Keratinocyte (primary cell): ENCODE measurements around the gene ZNF214. TPM values are rescaled to one million over a fixed set of nuclear protein-coding genes. Genes with fewer than 3 reads are reported as not detected.

Experiments used
- DNase-seq: peaks from one replicate; pipeline ENCODE4 v3.0.0-alpha.2; 2011; ENCODE audit warnings: low read depth, missing footprints, low spot score
- FAIRE-seq: peaks from 2 replicates; lab custom pipeline; 2011; peaks lifted over from hg19 to GRCh38; lab: Jason Lieb, UNC
- H2AFZ ChIP-seq: 2 replicates; pipeline ENCODE4 v1.6.0; 2012; ENCODE audit warnings: low read length, control low read depth, inconsistent platforms; ENCODE audit not compliant: control insufficient read depth
- H3K27ac ChIP-seq: 2 replicates; pipeline ENCODE4 v1.5.1; 2011; ENCODE audit warnings: low read length; ENCODE audit not compliant: control insufficient read depth, insufficient read depth
- H3K27me3 ChIP-seq: 3 replicates; pipeline ENCODE4 v1.6.0; 2011; ENCODE audit warnings: low read length; ENCODE audit not compliant: control insufficient read depth, insufficient read depth; ENCODE audit errors: extremely low read depth
- H3K36me3 ChIP-seq, 2 experiments: 2 replicates in 1 of 2; 3 replicates in 1 of 2; pipeline ENCODE4 v1.5.1; 2011; ENCODE audit warnings: low read length in 2 of 2, mild to moderate bottlenecking in 1 of 2; ENCODE audit not compliant: control insufficient read depth in 2 of 2, insufficient read depth in 2 of 2; ENCODE audit errors: extremely low read depth in 1 of 2
- H3K4me1 ChIP-seq: 3 replicates; pipeline ENCODE4 v1.5.1; 2011; ENCODE audit warnings: low read length; ENCODE audit not compliant: control insufficient read depth, insufficient read depth; ENCODE audit errors: extremely low read depth
- H3K4me2 ChIP-seq: 3 replicates; pipeline ENCODE4 v1.6.0; 2011; ENCODE audit warnings: low read depth, low read length; ENCODE audit not compliant: control insufficient read depth, insufficient read depth; ENCODE audit errors: extremely low read depth
- H3K4me3 ChIP-seq, 3 experiments: fragments of 200-600 bp in 1 of 3; sonication (generic) in 1 of 3; 2 replicates in 2 of 3; 3 replicates in 1 of 3; pipeline ENCODE4 v1.5.1; 2011 to 2016; ENCODE audit warnings: low read length in 3 of 3, mild to moderate bottlenecking in 3 of 3, control low read depth in 2 of 3, inconsistent platforms in 1 of 3, low read depth in 1 of 3, mixed read lengths in 1 of 3, mixed run types in 1 of 3, moderate library complexity in 1 of 3; ENCODE audit not compliant: control insufficient read depth in 2 of 3, insufficient read depth in 2 of 3; ENCODE audit errors: extremely low read depth in 1 of 3
- H3K79me2 ChIP-seq: 2 replicates; pipeline ENCODE4 v1.6.0; 2012; ENCODE audit warnings: low read length; ENCODE audit not compliant: control insufficient read depth, insufficient read depth
- H3K9ac ChIP-seq: 3 replicates; pipeline ENCODE4 v1.6.0; 2011; ENCODE audit warnings: low read length; ENCODE audit not compliant: control insufficient read depth, insufficient read depth; ENCODE audit errors: extremely low read depth
- H3K9me1 ChIP-seq: 3 replicates; pipeline ENCODE4 v1.6.0; 2011; ENCODE audit warnings: low read length; ENCODE audit not compliant: control insufficient read depth, insufficient read depth; ENCODE audit errors: extremely low read depth
- H3K9me3 ChIP-seq: 2 replicates; pipeline ENCODE4 v1.5.1; 2012; ENCODE audit warnings: low read depth, low read length; ENCODE audit not compliant: control insufficient read depth
- H4K20me1 ChIP-seq: 3 replicates; pipeline ENCODE4 v1.6.0; 2011; ENCODE audit warnings: low read length; ENCODE audit not compliant: control insufficient read depth, insufficient read depth; ENCODE audit errors: extremely low read depth
- CTCF ChIP-seq, 3 experiments: IDR thresholded peaks in 1 of 3; conservative IDR thresholded peaks in 1 of 3; optimal IDR thresholded peaks in 1 of 3; 2 replicates in 2 of 3; 3 replicates in 1 of 3; pipeline versions ENCODE3 to v1.5.1; 2011; ENCODE audit warnings: low read length in 3 of 3, mild to moderate bottlenecking in 3 of 3, moderate library complexity in 2 of 3, control low read depth in 1 of 3, inconsistent platforms in 1 of 3; ENCODE audit not compliant: insufficient read depth in 2 of 3; ENCODE audit errors: extremely low read depth in 1 of 3
- EZH2 ChIP-seq: IDR thresholded peaks from one replicate; pipeline ENCODE4 v1.6.1; 2012; ENCODE audit warnings: inconsistent platforms, mild to moderate bottlenecking, low read length, moderate library complexity
- dilution Hi-C: fragments of 300-500 bp; cut with MboI; formaldehyde crosslinking; loops from one replicate; pipeline ENCODE4 v1.7.0; 2020; ENCODE audit warnings: low sequenced_read_pairs; ENCODE audit not compliant: extremely low pct_ligation_motif_present
- polyA plus RNA-seq, 5 experiments: library from polyadenylated mRNA; depleted of rRNA in 3 of 5; stranded (reverse) in 3 of 5; stranded (forward) in 1 of 5; unstranded in 1 of 5; fragments of >200 nt; gene quantifications; 1 replicate in 1 of 5; 2 replicates in 3 of 5; 3 replicates in 1 of 5; pipeline versions ENCODE4 v1.2.1 to v1.2.3, GENCODE V29; 2011 to 2012; ENCODE audit warnings: missing spikeins in 2 of 5, low read depth in 1 of 5, low replicate concordance in 1 of 5

The ZNF214 gene
- polyA plus RNA-seq, 1 donor (not counting 4 experiments of a cell fraction or from before 2014, with no cell fraction given) = 1.1 TPM

GRCh38 chr11:6991227-6991626, 28.9 kb downstream of the ZNF214 start:
- FAIRE-seq = no peak
- no peaks in the 10 kb centered on the region for H3K27me3 ChIP-seq
- no peak overlapping the region for H3K27ac ChIP-seq
- no peaks in the 10 kb centered on the region for H4K20me1 ChIP-seq
- dilution Hi-C loops = no loop called here
- no peaks in the 10 kb centered on the region for H3K9me1 ChIP-seq
- H3K4me1 ChIP-seq = no peaks in the 10 kb centered on the region
- H3K79me2 ChIP-seq = no peaks in the 10 kb centered on the region
- no peaks in the 10 kb centered on the region for H3K36me3 ChIP-seq
- H3K9ac ChIP-seq = no peak overlapping the region
- no peak for DNase-seq
- H2AFZ ChIP-seq = no peak overlapping the region
- no peak for TF ChIP-seq EZH2
- TF ChIP-seq CTCF (optimal IDR thresholded peaks at IDR 0.05 in 1 of 3, IDR thresholded peaks at IDR 0.05 in 1 of 3, conservative IDR thresholded peaks at IDR 0.05 in 1 of 3; ENCODE audit: extremely low read depth in 1 of 3, insufficient read depth in 2 of 3, low read length in 3 of 3) = no peak
- no peaks in the 10 kb centered on the region for H3K9me3 ChIP-seq
- H3K4me3 ChIP-seq = no peak overlapping the region
- H3K4me2 ChIP-seq = no peak overlapping the region

- Histone ChIP-seq H3K27ac (no peak overlapping the region), H3K27me3 (no peaks in the 10 kb centered on the region), H4K20me1 (no peaks in the 10 kb centered on the region), H3K79me2 (no peaks in the 10 kb centered on the region), H3K4me1 (no peaks in the 10 kb centered on the region), H2AFZ (no peak overlapping the region), H3K9me3 (no peaks in the 10 kb centered on the region), H3K36me3 (no peaks in the 10 kb centered on the region), H3K4me2 (no peak overlapping the region), H3K4me3 (no peak overlapping the region), H3K9ac (no peak overlapping the region), H3K9me1 (no peaks in the 10 kb centered on the region)
- TF ChIP-seq EZH2 (no peak), CTCF (optimal IDR thresholded peaks at IDR 0.05 in 1 of 3, IDR thresholded peaks at IDR 0.05 in 1 of 3, conservative IDR thresholded peaks at IDR 0.05 in 1 of 3; ENCODE audit: extremely low read depth in 1 of 3, insufficient read depth in 2 of 3, low read length in 3 of 3) (no peak)
- FAIRE-seq (no peak), DNase-seq (no peak)
- dilution Hi-C loops = no loop called here
Observed at GRCh38 chr11:6988506-6988905, 31.6 kb downstream of the ZNF214 start.
